Adrenal gland (tissue), 5 donors: ENCODE data around the gene CALCOCO2.

ENCODE experiments used
- POLR2A ChIP-seq, 2 donors: fragments of 450-650 bp; IDR thresholded peaks; one replicate each; pipeline ENCODE4 v1.6.1; 2017; ENCODE audit warnings: antibody characterized with exemption in 2 of 2, mild to moderate bottlenecking in 2 of 2, moderate library complexity in 1 of 2
- TF ChIP-seq, protein P1 (sequence below), 6 experiments: fragments of 450-650 bp in 4 of 6; fragments of 200-600 bp in 2 of 6; sonication (generic) in 1 of 6; IDR thresholded peaks; 1 replicate in 5 of 6; 2 replicates in 1 of 6; pipeline versions ENCODE4 v1.5.1 to v1.8.0; 2016 to 2021; ENCODE audit warnings: antibody characterized with exemption in 6 of 6, mild to moderate bottlenecking in 2 of 6, moderate library complexity in 1 of 6
- donor health status: DM: no; HTN: no; CAD: no.

- TF ChIP-seq POLR2A (IDR thresholded peaks at IDR 0.05) = no peak
- TF ChIP-seq, protein P1, sequence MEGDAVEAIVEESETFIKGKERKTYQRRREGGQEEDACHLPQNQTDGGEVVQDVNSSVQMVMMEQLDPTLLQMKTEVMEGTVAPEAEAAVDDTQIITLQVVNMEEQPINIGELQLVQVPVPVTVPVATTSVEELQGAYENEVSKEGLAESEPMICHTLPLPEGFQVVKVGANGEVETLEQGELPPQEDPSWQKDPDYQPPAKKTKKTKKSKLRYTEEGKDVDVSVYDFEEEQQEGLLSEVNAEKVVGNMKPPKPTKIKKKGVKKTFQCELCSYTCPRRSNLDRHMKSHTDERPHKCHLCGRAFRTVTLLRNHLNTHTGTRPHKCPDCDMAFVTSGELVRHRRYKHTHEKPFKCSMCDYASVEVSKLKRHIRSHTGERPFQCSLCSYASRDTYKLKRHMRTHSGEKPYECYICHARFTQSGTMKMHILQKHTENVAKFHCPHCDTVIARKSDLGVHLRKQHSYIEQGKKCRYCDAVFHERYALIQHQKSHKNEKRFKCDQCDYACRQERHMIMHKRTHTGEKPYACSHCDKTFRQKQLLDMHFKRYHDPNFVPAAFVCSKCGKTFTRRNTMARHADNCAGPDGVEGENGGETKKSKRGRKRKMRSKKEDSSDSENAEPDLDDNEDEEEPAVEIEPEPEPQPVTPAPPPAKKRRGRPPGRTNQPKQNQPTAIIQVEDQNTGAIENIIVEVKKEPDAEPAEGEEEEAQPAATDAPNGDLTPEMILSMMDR (IDR thresholded peaks at IDR 0.05) = no peak
Measured at GRCh38 chr17:48904428-48904827, 73.6 kb downstream of the CALCOCO2 start.
